RWPE2 (cell line): ENCODE data around the gene YBX1.

Experiments used
- ATAC-seq: fragments of 200-7000 bp; cut with Tn5 transposase; 3 replicates; pipeline ENCODE4 v1.9.1; 2021; ENCODE audit warnings: low read depth
- DNase-seq: peaks from one replicate; pipeline ENCODE4 v3.0.0-alpha.2; 2020; ENCODE audit warnings: low spot score
- H3K27ac ChIP-seq: fragments of 450-650 bp; 2 replicates; pipeline ENCODE4 v1.5.1; 2017; ENCODE audit warnings: mild to moderate bottlenecking; ENCODE audit not compliant: poor library complexity, severe bottlenecking
- H3K27me3 ChIP-seq: fragments of 250-450 bp; sonication (Bioruptor Pico); 2 replicates; pipeline ENCODE4 v1.5.1; 2021; ENCODE audit warnings: mild to moderate bottlenecking, moderate library complexity; ENCODE audit not compliant: insufficient read depth, poor library complexity, severe bottlenecking
- H3K36me3 ChIP-seq: fragments of 250-450 bp; sonication (Bioruptor Pico); 2 replicates; pipeline ENCODE4 v1.5.1; 2020; ENCODE audit warnings: low read depth, mild to moderate bottlenecking, moderate library complexity
- H3K4me1 ChIP-seq: fragments of 250-450 bp; sonication (Bioruptor Pico); 2 replicates; pipeline ENCODE4 v1.5.1; 2021; ENCODE audit warnings: mild to moderate bottlenecking, moderate library complexity; ENCODE audit not compliant: insufficient read depth, poor library complexity, severe bottlenecking
- H3K4me3 ChIP-seq: fragments of 250-450 bp; sonication (Bioruptor Pico); 2 replicates; pipeline ENCODE4 v1.5.1; 2021; ENCODE audit warnings: mild to moderate bottlenecking, moderate library complexity; ENCODE audit not compliant: severe bottlenecking
- H3K9me3 ChIP-seq: fragments of 250-450 bp; sonication (Bioruptor Pico); 2 replicates; pipeline ENCODE4 v1.5.1; 2021; ENCODE audit warnings: mild to moderate bottlenecking, moderate library complexity; ENCODE audit not compliant: severe bottlenecking
- TF ChIP-seq, protein P1 (sequence below): fragments of 450-650 bp; IDR thresholded peaks from one replicate; pipeline ENCODE4 v1.5.1; 2017; ENCODE audit warnings: mild to moderate bottlenecking, moderate library complexity; ENCODE audit not compliant: poor library complexity, severe bottlenecking

Gene YBX1

DNA sequence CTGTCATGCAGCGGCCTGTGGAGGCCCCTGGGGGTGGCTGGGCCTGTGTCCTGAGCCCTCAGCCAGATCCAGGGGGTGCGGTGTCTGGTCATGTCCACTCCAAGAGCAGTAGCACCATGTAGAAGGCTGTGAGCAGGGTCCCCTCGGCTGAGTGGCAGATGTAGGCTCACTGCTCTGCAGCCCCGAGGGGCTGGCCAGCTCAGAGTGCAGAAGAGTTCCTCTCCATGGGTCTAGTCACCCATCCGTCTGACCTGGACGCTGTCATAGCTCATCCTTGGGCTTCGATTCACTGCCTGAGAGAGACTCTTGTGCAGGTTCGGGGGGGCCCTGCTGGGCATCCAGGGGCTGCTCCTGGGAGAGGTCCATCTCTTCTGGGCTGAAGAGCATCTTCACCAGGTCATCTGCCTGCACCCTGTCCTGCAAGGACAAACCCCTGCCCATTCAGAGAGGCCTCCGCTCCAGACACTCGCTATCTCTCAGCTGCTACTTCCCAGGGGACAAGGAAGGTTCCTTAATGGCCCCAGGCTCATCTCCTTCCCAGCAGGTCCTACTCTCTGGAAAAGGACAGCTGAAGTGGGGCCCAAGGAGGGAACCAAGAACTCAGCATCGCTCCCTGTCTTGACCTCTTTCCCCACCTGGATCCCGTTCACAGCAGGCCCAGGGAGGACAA, 64.4 kb downstream of the YBX1 start:
- H3K4me3 ChIP-seq = no peak overlapping the region
- H3K36me3 ChIP-seq = peaks cover 7% of the 10 kb centered on the region
- peaks cover 12% of the 10 kb centered on the region for H3K4me1 ChIP-seq
- TF ChIP-seq, protein P1, sequence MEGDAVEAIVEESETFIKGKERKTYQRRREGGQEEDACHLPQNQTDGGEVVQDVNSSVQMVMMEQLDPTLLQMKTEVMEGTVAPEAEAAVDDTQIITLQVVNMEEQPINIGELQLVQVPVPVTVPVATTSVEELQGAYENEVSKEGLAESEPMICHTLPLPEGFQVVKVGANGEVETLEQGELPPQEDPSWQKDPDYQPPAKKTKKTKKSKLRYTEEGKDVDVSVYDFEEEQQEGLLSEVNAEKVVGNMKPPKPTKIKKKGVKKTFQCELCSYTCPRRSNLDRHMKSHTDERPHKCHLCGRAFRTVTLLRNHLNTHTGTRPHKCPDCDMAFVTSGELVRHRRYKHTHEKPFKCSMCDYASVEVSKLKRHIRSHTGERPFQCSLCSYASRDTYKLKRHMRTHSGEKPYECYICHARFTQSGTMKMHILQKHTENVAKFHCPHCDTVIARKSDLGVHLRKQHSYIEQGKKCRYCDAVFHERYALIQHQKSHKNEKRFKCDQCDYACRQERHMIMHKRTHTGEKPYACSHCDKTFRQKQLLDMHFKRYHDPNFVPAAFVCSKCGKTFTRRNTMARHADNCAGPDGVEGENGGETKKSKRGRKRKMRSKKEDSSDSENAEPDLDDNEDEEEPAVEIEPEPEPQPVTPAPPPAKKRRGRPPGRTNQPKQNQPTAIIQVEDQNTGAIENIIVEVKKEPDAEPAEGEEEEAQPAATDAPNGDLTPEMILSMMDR = no peak
- DNase-seq (no peak), ATAC-seq (no peak)
- H3K9me3 ChIP-seq = no peaks in the 10 kb centered on the region
- H3K27ac ChIP-seq = no peak overlapping the region
- no peaks in the 10 kb centered on the region for H3K27me3 ChIP-seq

DNA sequence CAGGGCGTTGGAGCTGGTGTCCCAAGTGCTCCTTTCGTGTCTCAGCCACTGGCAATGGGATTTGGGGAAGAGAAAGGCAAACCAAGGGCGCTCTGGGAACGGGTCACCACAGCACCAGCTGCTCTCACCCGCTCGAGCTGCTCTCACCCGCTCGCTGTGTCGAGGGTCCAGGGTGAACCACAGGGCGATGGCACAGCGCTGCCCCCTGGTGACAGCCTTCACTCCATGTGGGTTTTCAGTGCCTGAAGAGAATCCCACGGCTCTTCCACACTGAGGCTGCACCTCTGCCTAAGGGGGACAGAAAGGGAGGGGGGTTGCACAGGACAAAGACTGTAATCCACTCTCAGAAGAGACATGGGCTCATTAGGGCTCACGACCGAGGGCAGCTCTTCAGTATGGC, 64.9 kb downstream of the YBX1 start:
- DNase-seq = no peak
- Histone ChIP-seq H3K9me3 (no peaks in the 10 kb centered on the region), H3K27me3 (no peaks in the 10 kb centered on the region), H3K27ac (no peak overlapping the region), H3K4me3 (no peak overlapping the region), H3K4me1 (peaks cover 12% of the 10 kb centered on the region), H3K36me3 (peaks cover 13% of the 10 kb centered on the region)
- ATAC-seq = no peak
- TF ChIP-seq, protein P1 = peak; percentile 48

DNA sequence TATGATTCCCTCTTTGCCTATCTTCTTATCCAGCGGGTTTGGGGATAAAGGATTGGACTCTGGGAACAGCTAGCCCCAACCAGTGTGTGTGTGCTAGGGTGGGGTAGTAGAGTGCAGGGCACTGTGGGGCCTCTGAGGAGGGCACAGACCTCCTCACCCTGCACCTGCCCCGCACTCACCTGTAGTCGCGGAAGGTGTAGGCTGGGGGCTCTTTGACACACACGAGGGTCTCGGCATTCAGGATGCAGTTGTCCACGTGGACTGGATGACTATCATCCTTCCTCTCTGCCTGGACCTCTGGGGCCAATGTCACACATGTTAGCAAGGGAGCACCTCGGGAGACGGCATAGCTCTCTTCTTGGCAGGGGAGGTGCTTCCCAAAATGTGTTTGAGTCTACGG, 65.8 kb downstream of the YBX1 start:
- no peaks in the 10 kb centered on the region for H3K9me3 ChIP-seq
- H3K4me3 ChIP-seq = no peak overlapping the region
- H3K27ac ChIP-seq = no peak overlapping the region
- DNase-seq (no peak), ATAC-seq (no peak)
- H3K27me3 ChIP-seq = no peaks in the 10 kb centered on the region
- peaks cover 22% of the 10 kb centered on the region for H3K36me3 ChIP-seq
- TF ChIP-seq, protein P1 = no peak
- H3K4me1 ChIP-seq = peaks cover 6% of the 10 kb centered on the region

DNA sequence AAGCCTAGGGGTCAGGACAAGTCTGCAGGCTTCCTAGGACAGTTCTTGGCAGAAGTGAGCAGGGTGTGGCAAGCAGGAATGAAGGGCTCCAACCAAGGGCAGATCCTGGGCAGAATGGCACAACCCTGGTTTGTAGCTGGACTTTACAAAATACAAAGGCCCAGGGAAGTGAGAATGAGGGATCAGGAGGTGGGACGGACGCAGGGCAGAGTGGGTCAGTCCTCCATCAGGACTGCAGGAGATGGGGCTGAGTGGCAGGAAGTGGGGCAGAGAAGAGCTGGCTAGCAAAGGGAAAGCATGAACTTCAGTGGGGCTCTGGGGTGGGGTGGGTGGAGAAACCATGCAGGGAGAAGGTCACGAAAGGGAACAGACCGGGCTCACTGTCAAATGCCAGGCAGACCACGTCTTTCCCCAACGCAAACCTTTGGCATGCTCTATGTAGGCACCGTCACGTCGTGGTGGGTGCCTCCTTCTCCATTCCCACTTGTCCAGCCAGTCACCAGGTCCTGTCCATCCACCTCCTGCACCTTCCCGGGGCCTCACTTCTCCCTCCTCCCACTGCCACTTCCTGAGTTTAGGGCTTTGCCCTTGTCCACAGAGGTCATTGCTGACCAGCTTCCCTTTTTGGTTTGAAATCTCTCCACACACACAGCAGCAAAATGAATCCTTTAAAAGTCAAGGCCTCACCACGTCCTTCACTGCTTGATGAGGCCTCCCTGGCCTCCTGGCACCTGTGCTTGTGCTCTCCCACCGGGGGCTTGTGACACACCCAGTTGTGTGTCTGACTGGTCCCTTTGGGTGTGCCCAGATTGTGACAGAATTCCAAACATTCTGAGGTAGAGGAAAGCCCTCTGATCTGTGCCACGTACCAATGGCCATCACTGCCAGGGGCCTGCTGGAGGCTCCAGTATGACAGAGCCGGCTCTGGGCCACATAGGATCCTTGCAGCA, 66.5 kb downstream of the YBX1 start:
- Histone ChIP-seq H3K4me1 (peaks cover under 1% of the 10 kb centered on the region), H3K36me3 (peaks cover 28% of the 10 kb centered on the region), H3K4me3 (no peak overlapping the region), H3K9me3 (no peaks in the 10 kb centered on the region), H3K27me3 (no peaks in the 10 kb centered on the region), H3K27ac (no peak overlapping the region)
- TF ChIP-seq, protein P1 = no peak
- DNase-seq (no peak), ATAC-seq (no peak)
